HG02938 (cell line): ENCODE data around the gene SMYD3.

Experiments used
- ATAC-seq: cut with Tn5 transposase; IDR thresholded peaks from one replicate; pipeline ENCODE4 v1.9.1; 2021; ENCODE audit warnings: mild to moderate bottlenecking, moderate library complexity; ENCODE audit not compliant: unreplicated experiment

SMYD3 gene

DNA sequence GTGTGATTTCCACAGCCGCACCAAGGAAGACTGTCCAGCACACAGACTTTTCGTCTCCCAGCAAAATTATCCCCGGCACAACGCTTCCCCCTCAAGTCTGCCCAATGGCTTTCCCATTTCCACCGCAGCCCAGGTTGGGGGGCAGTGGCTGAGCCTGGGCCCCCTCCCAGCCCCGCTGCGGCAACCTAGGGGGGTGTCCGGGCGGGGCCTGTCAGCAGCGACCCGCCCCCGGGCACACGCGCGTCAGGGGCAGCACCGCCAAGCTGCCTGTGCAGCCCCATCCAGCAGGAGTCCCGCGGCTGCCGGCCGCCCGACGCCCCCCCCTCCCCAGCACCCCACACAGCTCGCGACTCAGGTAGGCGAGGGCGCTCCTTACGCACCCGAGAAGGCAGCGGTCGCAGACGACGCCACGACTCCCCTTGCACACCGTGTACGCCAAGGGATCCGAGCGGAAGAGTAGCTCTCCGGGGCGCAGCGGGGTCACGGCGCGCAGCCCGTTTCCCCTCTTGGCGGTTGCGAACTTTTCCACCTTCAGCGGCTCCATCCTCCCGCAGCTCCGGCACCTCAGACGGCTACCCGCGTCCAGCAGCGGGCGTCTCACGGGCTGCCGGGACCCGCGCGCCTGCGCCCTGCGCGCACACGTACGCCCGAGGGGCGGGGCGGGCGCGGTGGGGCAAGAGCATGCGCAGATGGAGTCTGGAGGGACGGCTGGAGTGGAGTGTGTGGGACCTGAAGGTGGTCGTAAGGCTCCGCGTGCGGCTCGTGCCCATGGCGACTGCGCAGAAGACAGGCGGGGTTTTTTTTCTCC lies at the start of gene SMYD3:
SMYD3 (minus strand) TSS at position 606 of the 808 bp plus-strand sequence.
- peak; percentile 87 for ATAC-seq

DNA sequence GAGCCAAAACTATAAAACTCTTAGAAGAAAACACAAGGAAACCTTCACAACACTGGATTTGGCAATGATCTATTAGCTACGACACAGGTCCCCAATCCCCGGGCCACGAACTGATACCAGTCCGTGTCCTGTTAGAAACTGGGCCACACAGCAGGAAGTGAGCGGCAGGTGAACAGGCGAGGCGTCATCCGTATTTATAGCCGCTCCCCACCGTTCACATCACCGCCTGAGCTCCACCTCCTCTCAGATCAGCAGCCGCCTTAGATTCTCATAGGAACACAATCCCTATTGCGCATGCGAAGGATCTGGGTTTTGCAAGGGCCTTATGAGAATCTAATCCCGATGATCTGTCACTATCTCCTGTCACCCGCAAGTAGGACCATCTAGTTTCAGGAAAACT lies 47.1 kb upstream of the SMYD3 start:
- no peak for ATAC-seq

DNA sequence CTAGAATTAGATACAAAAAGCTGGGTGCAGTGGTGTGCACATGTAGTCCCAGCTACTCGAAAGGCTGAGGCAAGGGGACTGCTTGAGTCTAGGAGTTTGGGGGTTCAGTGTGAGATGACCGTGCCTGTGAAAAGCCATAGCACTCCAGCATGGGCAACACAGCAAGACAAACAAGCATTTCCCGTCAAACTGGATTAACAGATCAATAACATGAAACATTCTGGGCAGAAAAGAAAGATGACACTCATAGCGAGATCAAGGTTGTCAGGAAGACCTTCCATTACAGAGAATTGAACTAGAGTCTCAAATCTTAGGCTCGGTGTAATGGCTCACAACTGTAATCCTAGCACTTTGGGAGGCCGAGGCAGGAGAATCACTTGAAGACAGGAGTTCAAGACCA lies 45.0 kb upstream of the SMYD3 start:
- no peak for ATAC-seq

DNA sequence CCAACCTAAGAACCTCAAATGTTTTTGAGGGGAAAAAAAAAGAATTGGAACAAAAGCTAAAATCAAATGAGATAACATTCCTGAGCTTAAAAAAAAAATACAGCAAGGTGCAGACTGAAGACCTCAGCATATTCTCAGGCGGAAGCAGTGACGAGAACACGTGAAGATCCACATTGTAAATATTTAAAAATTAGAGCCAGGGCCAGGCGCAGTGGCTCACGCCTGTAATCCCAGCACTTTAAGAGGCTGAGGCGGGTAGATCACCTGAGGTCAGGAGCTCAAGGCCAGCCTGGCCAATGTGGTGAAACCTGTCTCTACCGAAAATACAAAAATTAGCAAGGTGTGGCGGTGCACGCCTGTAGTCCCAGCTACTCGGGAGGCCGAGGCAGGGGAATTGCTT lies 43.3 kb upstream of the SMYD3 start:
- no peak for ATAC-seq

DNA sequence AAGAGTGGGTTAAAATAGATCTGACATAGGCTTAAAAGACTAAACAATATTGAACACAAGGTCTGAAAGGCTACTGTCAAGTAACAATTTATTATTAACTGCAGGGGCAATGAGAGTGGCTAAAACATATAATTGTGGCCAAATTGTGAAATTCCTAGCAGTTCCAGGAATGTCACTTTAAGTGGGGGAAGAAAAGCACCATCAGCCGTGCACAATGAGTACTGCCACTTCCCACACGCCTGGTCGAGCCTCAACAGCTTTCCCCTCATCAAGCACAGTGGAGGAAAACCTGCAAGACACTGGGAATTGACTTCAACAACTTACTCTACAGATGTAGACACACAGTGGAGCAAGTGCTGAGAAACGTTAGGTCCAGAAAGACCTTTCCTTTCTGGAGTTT lies 42.6 kb upstream of the SMYD3 start:
- no peak for ATAC-seq

DNA sequence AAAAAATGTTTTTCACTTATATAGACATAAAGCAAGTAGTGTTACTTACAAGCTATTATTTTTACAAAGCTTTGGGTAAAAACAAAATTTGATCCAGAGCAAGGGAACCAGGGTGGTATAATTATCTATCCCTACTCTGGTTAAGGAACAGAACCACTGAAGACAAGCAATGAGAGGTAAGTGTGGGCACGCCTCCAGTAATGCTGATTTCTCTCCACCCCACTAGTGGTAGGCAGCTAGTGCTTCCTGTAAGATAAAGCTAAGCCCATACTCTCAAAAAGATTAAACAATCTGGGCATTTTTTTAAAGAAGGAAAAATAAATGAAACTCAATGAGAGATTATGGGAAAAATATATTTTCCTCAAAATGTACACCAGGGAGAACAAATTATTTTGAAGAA lies 36.9 kb upstream of the SMYD3 start:
- ATAC-seq, result no peak

- no peak for ATAC-seq
Observed at GRCh38 chr1:246540738-246541491, 33.8 kb upstream of the SMYD3 start.

DNA sequence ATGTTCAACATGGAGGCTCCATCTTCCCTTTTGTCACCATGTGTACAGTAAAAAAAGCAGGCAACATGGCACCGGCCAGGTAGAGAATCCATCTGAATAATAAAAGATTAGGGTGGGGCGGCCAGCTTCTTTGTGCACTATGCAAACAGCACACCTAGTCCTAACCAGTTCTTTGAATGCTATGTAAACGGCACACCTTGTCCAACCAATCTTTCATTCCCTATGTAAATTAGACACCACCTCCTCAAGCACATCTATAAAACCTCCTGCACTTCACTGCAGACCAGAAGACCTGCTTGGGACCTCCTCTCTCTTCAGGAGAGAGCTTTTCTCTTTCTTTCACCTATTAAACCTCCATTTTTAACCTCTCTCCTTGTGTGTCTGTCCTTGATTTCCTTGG lies 30.8 kb upstream of the SMYD3 start:
- ATAC-seq, result no peak

GRCh38 chr1:246537441-246537840 lies 30.4 kb upstream of the SMYD3 start:
- no peak for ATAC-seq

- no peak for ATAC-seq
Observed at GRCh38 chr1:246534114-246534513, 27.0 kb upstream of the SMYD3 start.

DNA sequence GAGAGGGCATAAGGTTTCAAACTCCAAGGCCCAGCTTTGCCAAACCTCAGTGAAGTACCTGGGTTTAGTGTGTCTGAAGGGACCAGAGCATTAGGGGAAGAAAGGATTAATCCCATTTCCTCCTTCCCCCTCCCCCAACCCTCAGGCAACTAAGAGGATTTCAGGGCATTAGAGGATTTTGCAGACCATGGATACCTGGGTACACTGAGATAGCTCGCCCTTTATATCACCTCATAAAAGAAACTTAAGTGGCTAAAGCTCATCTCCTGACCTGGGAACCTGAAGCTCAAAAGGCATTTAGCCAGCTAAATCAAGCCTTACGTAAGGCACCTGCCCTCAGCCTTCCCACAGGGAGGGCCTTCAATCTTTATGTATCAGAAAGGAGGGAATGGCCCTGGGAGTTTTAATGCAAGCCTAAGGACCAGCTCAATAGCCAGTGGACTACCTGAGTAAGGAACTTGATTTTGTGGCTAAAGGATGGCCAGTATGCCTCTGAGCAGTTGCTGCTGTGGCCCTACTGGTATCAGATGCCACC lies 26.4 kb upstream of the SMYD3 start:
- no peak for ATAC-seq

DNA sequence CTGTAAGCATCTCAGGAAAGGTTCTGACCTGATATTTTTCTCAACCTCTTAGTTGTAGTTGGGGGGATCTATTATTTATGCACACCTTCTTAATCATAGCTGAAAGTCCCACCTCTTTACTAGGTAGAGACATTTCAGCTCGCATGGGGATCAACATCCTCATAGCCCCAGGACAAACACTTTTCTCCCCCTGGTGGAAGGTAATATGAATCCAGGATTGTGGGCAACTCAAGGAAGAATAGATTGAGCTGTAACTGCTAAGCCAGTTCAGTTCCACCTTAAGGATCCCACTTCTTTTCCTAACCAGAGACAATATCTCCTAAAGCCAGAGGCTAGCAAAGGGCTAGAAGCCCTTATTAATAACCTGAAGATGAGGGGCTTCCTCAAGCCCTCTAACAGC lies 25.4 kb upstream of the SMYD3 start:
- ATAC-seq, result no peak

DNA sequence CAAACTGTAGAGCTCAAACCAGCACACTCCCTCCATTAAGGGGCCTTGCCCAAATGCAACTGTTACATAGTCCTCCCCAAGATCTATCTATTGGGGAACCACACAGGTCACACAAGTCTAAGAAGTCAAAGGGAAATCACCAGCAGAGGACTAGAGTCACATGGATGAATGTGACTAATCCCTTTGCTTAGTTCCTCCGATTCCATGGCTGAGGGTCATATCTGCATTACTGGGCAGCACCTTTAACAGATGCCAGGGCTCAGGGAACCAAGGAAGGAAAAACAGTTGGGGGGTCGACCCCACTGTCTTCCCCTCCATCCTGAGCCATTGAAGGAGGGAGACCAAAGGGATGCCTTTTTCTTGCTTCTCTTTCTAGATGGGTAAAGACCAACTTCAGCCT lies 23.4 kb upstream of the SMYD3 start:
- no peak for ATAC-seq

- no peak for ATAC-seq
Observed at GRCh38 chr1:246528933-246529731, 22.1 kb upstream of the SMYD3 start.

- peak; percentile 56 for ATAC-seq
Observed at GRCh38 chr1:246527402-246528088, 20.5 kb upstream of the SMYD3 start.

DNA sequence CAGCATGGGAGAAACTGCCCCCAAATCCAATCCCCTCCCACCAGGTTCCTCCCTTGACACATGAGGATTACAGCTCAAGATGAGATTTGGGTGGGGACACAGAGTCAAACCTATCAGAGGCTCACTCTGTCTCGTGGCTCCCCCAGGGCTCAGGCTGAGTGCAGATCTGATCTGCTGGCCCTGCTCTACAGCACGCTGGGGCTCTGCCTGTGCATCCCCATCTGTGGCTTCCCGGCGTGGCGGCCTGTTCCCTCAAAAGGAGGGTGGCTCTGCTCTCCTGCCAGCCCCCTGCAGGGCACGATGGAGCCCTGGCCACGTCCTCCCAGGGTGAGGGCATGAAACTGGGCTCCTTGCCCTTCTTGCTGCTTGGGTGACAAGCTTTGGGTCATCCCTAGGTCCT lies 19.8 kb upstream of the SMYD3 start:
- no peak for ATAC-seq

DNA sequence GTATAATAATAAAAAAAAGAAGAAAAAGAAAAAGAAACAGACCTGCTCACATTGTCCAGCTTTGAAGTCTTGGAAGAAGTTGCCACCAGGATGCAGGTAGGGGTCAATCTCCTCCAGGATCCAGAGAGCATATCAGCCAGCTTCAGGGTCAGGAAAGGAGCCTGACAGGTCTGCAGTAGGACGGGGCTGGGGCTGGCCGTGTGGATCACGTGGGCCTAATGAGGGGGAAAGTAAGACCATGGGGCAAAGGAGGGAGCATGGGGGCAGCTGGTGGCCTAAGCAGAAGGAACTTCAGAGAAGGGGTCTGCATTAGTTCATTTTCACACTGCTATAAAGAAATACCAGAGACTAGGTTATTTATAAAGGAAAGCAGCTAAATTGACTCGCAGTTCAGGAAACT lies 19.3 kb upstream of the SMYD3 start:
- no peak for ATAC-seq

GRCh38 chr1:246519514-246519913 lies 12.4 kb upstream of the SMYD3 start:
- ATAC-seq, result no peak

DNA sequence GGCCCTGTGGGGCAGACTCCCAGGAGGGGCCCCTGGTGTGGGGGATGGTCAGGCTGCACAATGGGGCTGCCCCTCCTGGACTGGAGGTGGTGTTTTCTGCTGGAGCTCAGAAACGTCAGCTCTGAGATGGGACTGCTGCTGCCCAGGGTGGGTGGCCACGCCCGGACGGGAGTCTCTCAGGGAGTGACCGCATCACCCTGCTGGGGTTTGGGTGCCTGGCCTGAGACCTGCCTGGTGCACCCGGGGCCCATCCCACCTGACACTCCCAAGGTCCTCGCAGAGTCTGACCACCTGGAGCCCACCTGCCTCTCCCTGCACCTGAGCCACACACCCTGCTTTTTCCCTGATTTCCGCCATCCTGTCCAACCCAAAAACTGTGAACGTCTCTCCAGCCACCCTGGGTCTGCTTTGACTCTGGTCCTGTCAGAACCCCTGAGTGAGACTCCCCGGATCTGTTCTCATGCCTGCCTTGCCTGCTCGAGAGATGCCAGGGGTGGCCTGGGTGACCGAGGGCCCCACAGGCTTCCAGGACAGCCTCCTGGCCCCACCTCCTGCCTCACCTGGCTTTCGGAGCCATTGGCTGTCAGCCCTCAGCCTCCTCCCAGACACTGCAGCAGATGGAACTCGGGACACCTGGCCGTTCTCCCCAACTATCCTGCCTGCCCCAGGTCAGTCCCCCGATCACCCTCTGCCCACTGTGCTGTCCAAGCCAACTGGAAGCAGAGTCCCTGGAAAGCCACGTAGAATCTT lies 11.6 kb upstream of the SMYD3 start:
- ATAC-seq, result no peak

DNA sequence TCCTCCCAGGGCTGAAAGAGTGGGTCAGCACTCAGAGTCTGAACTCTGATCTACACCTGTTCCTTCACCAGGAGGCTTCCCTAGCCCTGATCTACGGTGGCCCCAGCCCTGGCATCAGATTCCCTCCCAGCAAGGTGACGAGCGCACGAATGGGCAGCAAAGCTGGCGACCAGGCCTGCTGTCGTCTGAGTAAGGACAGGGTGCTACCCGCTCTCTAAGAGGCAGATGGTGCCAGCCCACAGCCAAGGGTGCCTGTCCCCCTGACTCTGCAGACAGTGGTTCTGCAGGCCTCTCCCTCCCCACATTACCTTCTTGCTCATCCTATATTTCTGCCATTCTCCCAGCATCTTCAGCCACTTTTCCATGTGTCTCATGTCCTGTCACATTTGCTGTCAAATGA lies 10.3 kb upstream of the SMYD3 start:
- ATAC-seq, result no peak
